Measurements from ENCODE around the gene UQCRC1.
"Not testable (repeated sequence)": the region's sequence is repeated elsewhere in the genome, so short reads cannot be mapped to it uniquely, and the experiment has no call there.

The UQCRC1 gene

GRCh38 chr3:48552111-48552951 is 57.1 kb downstream of the UQCRC1 start:
- peak; percentile 83 for DNase-seq

- DNase-seq, result not testable (repeated sequence)
Measured at GRCh38 chr3:48551651-48552050, 57.8 kb downstream of the UQCRC1 start.
